Stimulated activated memory B cell treated with anti-CD40 and anti-IgM and Interleukin-4, amounts not matched to agents 10 μg/mL and 1 μg/mL and 100 μg/mL, for 72 hours (primary cell): ENCODE results near the gene ISX.
"Not testable (repeated sequence)": the region's sequence is repeated elsewhere in the genome, so short reads cannot be mapped to it uniquely, and the experiment has no call there.

ENCODE experiments used
- ATAC-seq: fragments of 150-1000 bp; cut with Tn5 transposase; 2 replicates; pipeline ENCODE4 v1.10.0; 2021
- H3K27ac Mint-ChIP-seq: one replicate; pipeline ENCODE4 v1.8.0; 2022; ENCODE audit warnings: mild to moderate bottlenecking, mixed read lengths
- H3K27me3 Mint-ChIP-seq: one replicate; pipeline ENCODE4 v1.8.0; 2022; ENCODE audit warnings: mixed read lengths
- H3K36me3 Mint-ChIP-seq: one replicate; pipeline ENCODE4 v1.8.0; 2022; ENCODE audit warnings: mixed read lengths
- H3K4me1 Mint-ChIP-seq: one replicate; pipeline ENCODE4 v1.8.0; 2022; ENCODE audit warnings: mixed read lengths
- H3K4me3 Mint-ChIP-seq: one replicate; pipeline ENCODE4 v1.8.0; 2022; ENCODE audit warnings: mild to moderate bottlenecking, moderate library complexity, mixed read lengths
- H3K9me3 Mint-ChIP-seq: one replicate; pipeline ENCODE4 v1.8.0; 2022; ENCODE audit warnings: mixed read lengths

The ISX gene

DNA sequence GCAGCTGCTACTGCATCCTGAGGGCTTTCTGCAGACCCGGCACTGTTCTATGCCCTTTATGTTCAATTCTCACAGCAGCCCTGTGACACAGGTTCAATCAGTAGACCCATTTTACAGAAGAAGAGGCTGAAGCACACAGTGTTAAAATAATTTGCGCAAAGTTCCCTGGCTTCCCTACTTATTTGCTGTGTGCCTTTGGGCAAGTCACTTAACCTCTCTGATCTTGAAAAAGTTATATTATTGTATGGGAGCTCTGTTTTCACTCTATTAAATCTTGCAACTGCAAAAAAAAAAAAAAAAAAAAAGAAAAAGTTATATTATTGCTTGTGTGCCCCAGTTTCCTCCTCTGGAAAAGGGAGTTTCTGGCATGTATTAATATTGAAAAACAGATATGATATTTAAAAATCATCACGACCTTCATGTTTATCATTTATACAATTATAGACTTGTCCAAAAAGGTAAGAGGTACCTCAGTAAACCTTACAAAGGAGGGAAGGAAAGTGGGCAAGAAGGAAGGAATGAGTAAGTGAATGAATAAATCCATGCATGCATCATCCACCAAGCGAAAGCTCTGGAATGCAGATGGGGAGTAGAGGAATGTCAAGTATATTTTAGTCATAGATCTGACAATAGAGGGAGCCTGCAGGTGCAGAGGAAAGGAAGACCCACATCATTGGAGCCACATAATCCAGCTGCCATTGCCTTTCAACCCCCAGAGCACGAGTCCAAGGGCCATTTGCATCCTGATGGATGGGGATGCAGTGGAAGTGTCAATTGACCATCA lies 21.2 kb upstream of the ISX start:
- H3K9me3 Mint-ChIP-seq: no peaks in the 10 kb centered on the region
- H3K4me1 Mint-ChIP-seq: no peaks in the 10 kb centered on the region
- H3K27ac Mint-ChIP-seq: no peak overlapping the region
- ATAC-seq: no peak
- peaks cover 34% of the 10 kb centered on the region for H3K27me3 Mint-ChIP-seq
- H3K36me3 Mint-ChIP-seq: no peaks in the 10 kb centered on the region
- no peak overlapping the region for H3K4me3 Mint-ChIP-seq

DNA sequence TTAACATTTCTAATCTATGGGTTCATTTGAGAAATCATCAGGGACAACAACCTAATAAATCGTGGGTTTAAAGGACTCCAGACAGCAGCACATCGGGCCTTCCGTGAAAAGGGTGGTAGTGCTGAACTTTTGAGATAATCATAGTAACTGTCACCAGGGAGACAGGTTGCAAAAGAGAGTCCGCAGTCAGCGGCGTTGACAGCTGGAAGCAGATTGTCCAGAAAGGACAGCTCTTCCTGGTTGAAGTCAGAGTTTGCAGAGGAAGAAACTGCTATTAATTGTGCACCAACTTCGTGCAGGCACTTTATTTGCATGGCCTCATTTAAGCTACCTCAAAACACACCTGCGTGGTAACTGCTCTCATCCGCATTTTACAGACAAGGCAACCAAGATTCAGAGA lies 20.5 kb upstream of the ISX start:
- no peaks in the 10 kb centered on the region for H3K9me3 Mint-ChIP-seq
- H3K36me3 Mint-ChIP-seq: no peaks in the 10 kb centered on the region
- H3K27ac Mint-ChIP-seq: no peak overlapping the region
- no peak for ATAC-seq
- H3K4me1 Mint-ChIP-seq: no peaks in the 10 kb centered on the region
- no peak overlapping the region for H3K4me3 Mint-ChIP-seq
- peaks cover 27% of the 10 kb centered on the region for H3K27me3 Mint-ChIP-seq

DNA sequence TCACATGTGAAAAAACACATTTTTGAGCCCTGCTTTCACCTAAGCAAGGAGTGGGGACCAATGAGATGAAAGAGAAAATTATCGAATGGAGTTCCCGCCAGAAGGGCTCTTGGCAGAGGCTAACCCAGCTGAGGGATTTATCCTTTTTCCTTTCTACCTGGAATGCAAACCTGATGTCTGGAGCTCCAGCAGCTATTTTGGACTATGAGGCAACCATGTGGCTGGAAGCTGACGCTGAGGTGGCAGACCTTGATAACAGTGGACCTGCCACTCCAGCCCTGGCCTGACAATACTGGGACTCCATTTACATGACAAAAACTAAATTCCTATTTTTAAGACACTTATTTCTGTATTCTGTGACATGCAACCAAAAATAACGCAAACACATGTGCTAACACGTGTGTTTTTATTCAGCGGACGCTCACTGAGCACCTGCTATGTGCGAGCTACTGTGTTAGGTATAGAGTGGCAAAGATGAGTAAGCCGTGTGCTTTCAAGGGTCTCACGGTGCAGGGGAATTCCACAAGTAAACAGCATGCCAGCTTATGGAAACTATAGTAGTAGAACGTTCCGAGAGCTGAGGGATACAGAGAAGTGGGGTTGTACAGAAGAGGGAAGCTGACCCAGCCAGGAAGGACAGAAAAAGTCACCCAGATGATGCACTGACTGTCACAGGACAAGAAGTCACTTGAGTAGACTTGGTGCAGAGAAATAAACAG lies 19.1 kb upstream of the ISX start:
- H3K27ac Mint-ChIP-seq: no peak overlapping the region
- no peaks in the 10 kb centered on the region for H3K9me3 Mint-ChIP-seq
- peaks cover 27% of the 10 kb centered on the region for H3K27me3 Mint-ChIP-seq
- H3K4me1 Mint-ChIP-seq: no peaks in the 10 kb centered on the region
- H3K36me3 Mint-ChIP-seq: no peaks in the 10 kb centered on the region
- H3K4me3 Mint-ChIP-seq: no peak overlapping the region
- ATAC-seq: peak; percentile 56

DNA sequence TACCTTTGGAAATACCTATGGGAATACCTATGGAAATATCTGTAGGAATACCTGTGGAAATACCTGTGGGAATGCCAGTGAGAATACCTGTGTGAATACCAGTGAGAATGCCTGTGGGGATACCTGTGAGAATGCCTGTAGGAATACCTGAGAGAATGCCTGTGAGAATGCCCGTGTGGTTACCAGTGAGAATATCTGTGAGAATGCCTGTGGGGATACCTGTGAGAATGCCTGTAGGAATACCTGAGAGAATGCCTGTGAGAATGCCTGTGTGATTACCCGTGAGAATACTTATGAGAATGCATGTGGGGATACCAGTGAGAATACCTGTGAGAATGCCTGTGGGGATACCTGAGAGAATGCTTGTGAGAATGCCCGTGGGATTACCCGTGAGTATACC lies 15.9 kb upstream of the ISX start:
- not testable (repeated sequence) for H3K36me3 Mint-ChIP-seq, ATAC-seq, H3K4me1 Mint-ChIP-seq

DNA sequence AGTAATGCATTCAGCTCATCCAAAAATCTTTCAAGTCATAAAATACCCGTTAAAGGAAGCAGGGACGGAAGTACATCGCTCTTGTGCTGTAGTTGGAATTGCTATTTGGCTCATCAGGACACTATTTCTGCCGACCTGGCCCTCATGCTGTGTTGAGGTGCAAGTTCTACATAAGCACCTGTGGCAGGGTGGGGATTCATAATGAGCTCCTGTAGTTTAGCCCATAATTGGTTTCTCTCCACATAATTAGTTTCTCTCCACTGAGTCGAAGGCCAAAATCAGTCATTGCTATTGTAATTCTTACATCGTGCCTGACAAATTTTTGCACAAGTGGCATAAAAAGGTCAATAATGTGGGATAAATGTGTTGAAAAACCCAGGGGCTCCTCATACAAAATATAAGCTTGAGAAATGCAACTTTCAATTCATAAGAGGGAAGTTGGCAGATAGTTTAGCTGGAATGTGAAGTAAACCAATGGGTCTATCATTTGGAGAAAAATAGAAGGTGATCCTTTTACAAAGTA lies 14.9 kb upstream of the ISX start:
- peaks cover 24% of the 10 kb centered on the region for H3K27me3 Mint-ChIP-seq
- no peak for ATAC-seq
- H3K4me3 Mint-ChIP-seq: no peak overlapping the region
- no peak overlapping the region for H3K27ac Mint-ChIP-seq
- H3K36me3 Mint-ChIP-seq: no peaks in the 10 kb centered on the region
- H3K9me3 Mint-ChIP-seq: no peaks in the 10 kb centered on the region
- H3K4me1 Mint-ChIP-seq: no peaks in the 10 kb centered on the region

More for the DNA sequence above, 15.9 kb upstream of the ISX start:
- not testable (repeated sequence) for H3K27ac Mint-ChIP-seq, H3K9me3 Mint-ChIP-seq, H3K4me3 Mint-ChIP-seq
- peaks cover 23% of the 10 kb centered on the region for H3K27me3 Mint-ChIP-seq

DNA sequence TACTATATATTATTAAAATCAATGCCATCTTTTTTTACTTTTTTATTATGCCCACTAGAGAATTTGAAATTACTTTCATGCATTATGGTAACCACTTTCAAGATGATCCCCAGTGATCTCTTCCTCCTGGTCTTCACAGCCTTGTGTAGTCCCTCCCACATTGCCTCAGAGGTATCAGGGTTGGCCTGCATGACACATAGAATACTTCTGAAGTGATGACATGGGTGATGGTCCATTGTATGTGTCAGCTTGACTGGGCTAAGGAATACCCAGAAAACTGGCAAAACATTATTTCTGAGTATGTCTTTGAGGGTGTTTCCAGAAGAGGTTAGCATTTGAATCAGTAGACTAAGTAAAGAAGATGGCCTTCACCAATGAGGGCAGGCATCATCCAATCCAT lies 14.2 kb upstream of the ISX start:
- no peak for ATAC-seq
- H3K36me3 Mint-ChIP-seq: no peaks in the 10 kb centered on the region
- no peak overlapping the region for H3K27ac Mint-ChIP-seq
- no peaks in the 10 kb centered on the region for H3K4me1 Mint-ChIP-seq
- H3K4me3 Mint-ChIP-seq: no peak overlapping the region
- H3K27me3 Mint-ChIP-seq: peaks cover 22% of the 10 kb centered on the region
- no peaks in the 10 kb centered on the region for H3K9me3 Mint-ChIP-seq

DNA sequence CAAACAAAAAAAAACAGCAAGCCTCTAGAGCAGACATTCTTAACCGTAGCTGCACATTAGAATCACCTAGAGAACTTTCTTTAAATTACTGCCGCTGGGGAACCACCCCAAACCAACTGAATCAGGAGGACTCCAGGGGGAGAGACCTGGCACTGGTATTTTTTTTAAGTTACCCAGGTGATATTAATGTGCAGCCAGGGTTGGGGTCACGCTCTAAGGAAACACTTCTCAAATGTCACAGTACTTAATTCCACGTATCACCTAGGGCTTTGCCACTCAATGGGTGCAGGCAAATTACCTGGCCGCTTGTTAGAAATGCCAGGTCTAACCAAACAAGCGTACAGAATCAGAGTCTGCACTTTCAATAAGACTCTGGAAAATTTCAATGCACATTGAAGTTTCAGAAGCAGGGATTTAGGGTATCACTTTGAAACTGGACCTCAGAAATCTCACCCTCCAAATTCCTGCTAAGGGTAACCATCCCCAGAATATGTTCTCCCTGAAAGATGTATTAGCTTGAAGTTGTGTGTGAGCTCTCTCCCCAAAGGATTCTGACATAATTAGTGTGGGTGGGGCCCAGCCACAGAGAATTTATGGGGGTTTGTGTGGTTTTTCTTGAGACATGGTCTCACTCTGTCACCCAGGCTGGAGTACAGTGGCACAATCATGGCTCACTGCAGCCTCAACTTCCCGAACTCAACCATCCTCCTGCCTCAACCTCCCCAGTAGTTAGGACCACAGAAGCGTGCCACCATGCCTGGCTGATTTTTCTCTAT lies 12.7 kb upstream of the ISX start:
- Mint-ChIP-seq H3K9me3 (peaks cover 4% of the 10 kb centered on the region), H3K4me1 (no peaks in the 10 kb centered on the region), H3K27ac (no peak overlapping the region), H3K27me3 (peaks cover 22% of the 10 kb centered on the region), H3K4me3 (no peak overlapping the region), H3K36me3 (no peaks in the 10 kb centered on the region)
- no peak for ATAC-seq

DNA sequence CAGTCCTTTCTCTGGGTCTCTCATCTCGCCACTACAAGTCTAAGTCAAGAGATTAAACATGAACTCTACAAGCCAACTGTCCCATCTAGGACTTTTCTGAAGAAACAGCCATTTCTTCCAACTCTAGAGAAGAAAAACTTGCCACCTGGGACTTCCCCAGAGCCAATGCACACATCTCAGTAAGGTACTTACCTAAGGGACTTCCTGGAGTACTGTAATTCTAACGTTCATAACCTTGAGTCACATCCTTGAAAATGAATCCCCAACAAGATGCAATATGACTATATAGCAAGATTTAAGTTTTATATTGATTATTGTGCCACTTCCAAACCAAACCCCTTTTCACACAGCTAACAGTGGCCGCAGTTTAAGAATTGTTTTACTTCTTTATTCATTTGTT lies 11.9 kb upstream of the ISX start:
- Mint-ChIP-seq H3K36me3 (no peaks in the 10 kb centered on the region), H3K9me3 (peaks cover 4% of the 10 kb centered on the region), H3K27me3 (peaks cover 22% of the 10 kb centered on the region), H3K27ac (no peak overlapping the region), H3K4me3 (no peak overlapping the region), H3K4me1 (no peaks in the 10 kb centered on the region)
- no peak for ATAC-seq

DNA sequence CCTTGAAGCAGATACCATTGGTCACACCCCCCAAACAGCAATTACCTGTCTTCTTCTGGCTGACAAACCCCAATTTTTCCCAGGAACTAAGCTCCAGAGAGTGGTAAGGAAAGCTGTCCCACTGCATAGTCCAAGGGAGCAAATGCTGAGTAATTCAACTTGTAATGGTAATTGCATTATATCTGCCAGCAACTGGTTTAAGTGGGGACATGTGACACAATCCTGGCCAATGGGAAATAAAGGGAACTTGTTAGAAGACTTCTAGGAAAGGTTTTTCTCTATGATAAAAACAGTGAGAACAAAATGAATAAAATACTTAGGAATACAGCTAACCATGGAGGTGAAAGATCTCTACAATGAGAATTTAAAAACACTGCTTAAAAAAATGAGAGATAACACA lies 9.5 kb upstream of the ISX start:
- Mint-ChIP-seq H3K4me3 (no peak overlapping the region), H3K27ac (no peak overlapping the region), H3K9me3 (peaks cover 12% of the 10 kb centered on the region), H3K4me1 (no peaks in the 10 kb centered on the region), H3K27me3 (peaks cover 22% of the 10 kb centered on the region), H3K36me3 (no peaks in the 10 kb centered on the region)
- ATAC-seq: no peak

DNA sequence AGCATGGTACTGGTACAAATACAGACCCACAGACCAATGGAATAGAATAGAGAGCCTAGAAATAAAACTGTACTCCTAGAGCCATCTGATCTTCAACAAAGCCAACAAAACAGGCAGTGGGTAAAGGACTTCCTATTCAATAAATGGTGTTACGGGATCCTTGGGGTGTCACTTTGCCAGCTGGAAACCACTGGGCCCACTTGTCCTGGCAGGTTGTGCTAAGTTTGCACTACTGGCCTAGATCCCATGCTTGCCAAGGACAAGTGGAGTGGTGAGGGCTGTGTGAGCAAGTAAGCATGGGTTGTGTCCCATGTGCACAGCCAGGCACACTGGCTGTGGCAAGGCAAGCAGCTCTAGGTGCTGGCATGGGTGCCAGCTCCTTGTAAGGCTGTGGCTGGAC lies 8.8 kb upstream of the ISX start:
- Mint-ChIP-seq H3K9me3 (peaks cover 13% of the 10 kb centered on the region), H3K27me3 (peaks cover 22% of the 10 kb centered on the region), H3K4me3 (no peak overlapping the region), H3K27ac (no peak overlapping the region), H3K4me1 (no peaks in the 10 kb centered on the region), H3K36me3 (no peaks in the 10 kb centered on the region)
- ATAC-seq: no peak

DNA sequence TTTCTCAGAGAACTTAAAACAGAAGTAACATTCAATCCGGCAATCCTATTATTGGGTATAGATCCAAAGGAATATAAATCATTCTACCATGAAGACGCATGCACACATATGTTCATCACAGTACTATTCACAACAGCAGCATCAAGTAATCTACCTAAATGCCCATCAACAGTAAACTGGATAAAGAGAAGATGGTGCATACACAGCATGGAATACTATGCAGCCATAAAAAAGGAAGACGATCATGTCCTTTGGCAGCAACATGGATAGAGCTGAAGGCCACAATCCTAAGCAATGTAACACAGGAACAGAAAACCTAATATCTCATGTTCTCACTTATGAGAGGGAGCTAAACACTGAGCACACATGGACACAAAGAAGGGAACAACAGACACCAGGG lies 6.3 kb upstream of the ISX start:
- Mint-ChIP-seq H3K9me3 (peaks cover 13% of the 10 kb centered on the region), H3K27me3 (peaks cover 10% of the 10 kb centered on the region), H3K27ac (no peak overlapping the region), H3K4me3 (no peak overlapping the region), H3K4me1 (no peaks in the 10 kb centered on the region), H3K36me3 (no peaks in the 10 kb centered on the region)
- no peak for ATAC-seq

DNA sequence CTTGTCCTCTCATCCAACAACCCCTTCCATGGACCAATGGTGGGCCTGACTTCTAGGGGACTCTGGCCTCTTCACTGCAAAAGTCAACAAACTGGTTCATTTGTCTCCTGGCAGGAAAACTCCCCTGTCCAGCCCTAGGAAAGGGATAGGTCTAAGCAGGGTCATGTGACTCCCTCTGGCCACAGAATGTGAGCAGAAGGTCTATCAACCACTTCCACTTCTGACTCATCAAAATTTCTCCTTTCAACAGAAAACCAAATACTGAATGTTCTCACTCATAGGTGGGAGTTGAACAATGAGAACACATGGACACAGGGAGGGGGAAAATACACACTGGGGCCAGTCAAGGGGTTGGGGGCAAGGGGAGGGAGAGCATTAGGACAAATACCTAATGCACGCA lies 1.3 kb upstream of the ISX start:
- Mint-ChIP-seq H3K4me1 (no peaks in the 10 kb centered on the region), H3K27ac (no peak overlapping the region), H3K27me3 (no peaks in the 10 kb centered on the region), H3K36me3 (no peaks in the 10 kb centered on the region), H3K9me3 (peaks cover 7% of the 10 kb centered on the region), H3K4me3 (no peak overlapping the region)
- peak; percentile 20 for ATAC-seq

DNA sequence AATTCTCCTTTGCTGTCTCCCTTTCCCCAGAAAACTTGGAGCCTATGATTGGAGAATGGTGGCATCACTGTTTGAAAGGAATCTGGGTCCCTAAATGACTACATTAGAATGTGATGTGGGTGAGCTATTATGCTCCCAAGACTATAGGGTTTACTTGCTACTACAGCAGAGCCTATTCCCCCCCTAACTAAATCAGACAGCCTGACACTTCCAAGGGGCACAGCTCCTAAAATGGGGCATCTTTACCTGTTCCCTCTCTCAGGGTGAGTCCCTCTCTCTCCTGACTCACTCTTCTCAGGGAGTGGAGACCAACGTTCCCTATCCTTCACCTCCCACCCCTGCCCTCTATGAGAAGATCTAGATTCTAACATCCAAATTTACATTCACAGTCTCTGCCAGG lies 775 bp upstream of the ISX start:
- Mint-ChIP-seq H3K27me3 (no peaks in the 10 kb centered on the region), H3K36me3 (no peaks in the 10 kb centered on the region), H3K27ac (no peak overlapping the region), H3K4me1 (no peaks in the 10 kb centered on the region), H3K4me3 (no peak overlapping the region), H3K9me3 (peaks cover 5% of the 10 kb centered on the region)
- no peak for ATAC-seq

DNA sequence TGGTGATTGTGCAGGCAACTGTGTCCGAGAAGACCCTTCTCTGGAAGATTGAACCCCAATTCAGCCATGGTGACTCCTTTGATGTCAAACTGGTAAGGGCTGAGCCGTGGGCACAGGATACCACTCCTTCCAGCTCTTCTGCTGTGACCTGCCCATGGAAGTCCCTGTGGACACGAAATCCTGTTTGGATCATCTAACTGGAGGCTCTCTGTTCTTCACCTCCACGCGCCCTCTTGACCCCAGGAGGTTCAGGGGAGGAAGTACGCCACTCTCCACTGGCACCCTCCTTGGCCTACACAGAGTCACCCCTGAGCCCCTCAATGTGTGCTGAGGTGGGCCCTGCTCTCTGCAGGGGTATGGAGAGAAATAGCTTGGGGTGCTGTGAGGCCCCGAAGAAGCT lies 810 bp downstream of the ISX start:
- no peak overlapping the region for H3K27ac Mint-ChIP-seq
- H3K4me3 Mint-ChIP-seq: no peak overlapping the region
- H3K9me3 Mint-ChIP-seq: no peaks in the 10 kb centered on the region
- no peaks in the 10 kb centered on the region for H3K36me3 Mint-ChIP-seq
- no peaks in the 10 kb centered on the region for H3K4me1 Mint-ChIP-seq
- no peaks in the 10 kb centered on the region for H3K27me3 Mint-ChIP-seq
- ATAC-seq: no peak

DNA sequence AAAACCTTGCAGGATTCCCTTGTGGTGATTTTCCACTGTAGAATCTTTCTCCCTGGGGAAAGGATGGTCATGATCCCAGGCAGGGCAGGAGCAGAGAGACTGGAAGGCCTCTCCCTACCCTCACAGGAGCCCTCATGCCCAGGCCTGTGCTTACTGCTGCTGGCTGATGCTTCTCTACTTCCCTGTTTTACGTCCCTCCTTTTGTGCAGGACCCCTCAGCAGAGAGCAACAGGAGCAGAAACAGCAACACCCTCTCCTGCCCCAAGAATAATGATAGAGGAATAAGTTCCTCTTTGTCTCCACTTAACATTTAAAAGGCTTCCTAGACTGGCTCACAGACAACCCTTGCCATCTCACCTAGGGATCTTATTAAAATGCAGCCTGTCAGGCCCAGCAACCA lies 3.6 kb downstream of the ISX start:
- no peak for ATAC-seq
- Mint-ChIP-seq H3K27ac (no peak overlapping the region), H3K36me3 (no peaks in the 10 kb centered on the region), H3K27me3 (no peaks in the 10 kb centered on the region), H3K9me3 (no peaks in the 10 kb centered on the region), H3K4me3 (no peak overlapping the region), H3K4me1 (no peaks in the 10 kb centered on the region)
